A549 (cell line): ENCODE data around the gene ZSCAN26. TPM values are rescaled to one million over a fixed set of nuclear protein-coding genes. Genes with fewer than 3 reads are reported as not detected.

Experiments
- ATAC-seq, 2 experiments: fragments of 200-7000 bp in 1 of 2; fragments of >200 bp in 1 of 2; cut with Nextera tagmentation in 1 of 2; cut with Tn5 transposase in 1 of 2; 3 replicates each; pipeline versions ENCODE4 v1.8.0 to v1.9.1; 2018 to 2020; ENCODE audit warnings: mild to moderate bottlenecking in 1 of 2, moderate library complexity in 1 of 2
- CTCF ChIA-PET: fragments of 300-600 bp; sonication (Branson Sonifier 250); formaldehyde crosslinking; extraction: SDS; loops from one replicate; lab custom pipeline; 2021; ENCODE audit warnings: antibody characterized with exemption, inconsistent platforms; lab: Yijun Ruan, JAX
- POLR2A ChIA-PET: fragments of 350-600 bp; formaldehyde crosslinking; extraction: SDS; loops from one replicate; lab custom pipeline; 2021; ENCODE audit warnings: antibody characterized with exemption, inconsistent platforms; lab: Yijun Ruan, JAX
- DNase-seq, 2 experiments: peaks; one replicate each; pipeline versions ENCODE4 v3.0.0 to v3.0.0-alpha.2; 2011 to 2016; ENCODE audit warnings: low read depth in 1 of 2, low spot score in 1 of 2
- FAIRE-seq: peaks from 2 replicates; lab custom pipeline; 2011; peaks lifted over from hg19 to GRCh38; lab: Jason Lieb, UNC
- H3K27ac ChIP-seq, 2 experiments: fragments of >200 bp; sonication (Bioruptor Twin); formaldehyde crosslinking; 3 replicates each; pipeline ENCODE4 v1.5.1; 2016 to 2017
- H3K4me1 ChIP-seq: fragments of >200 bp; sonication (Bioruptor Twin); formaldehyde crosslinking; 3 replicates; pipeline ENCODE4 v1.6.1; 2016
- H3K4me2 ChIP-seq: fragments of >200 bp; sonication (Bioruptor Twin); formaldehyde crosslinking; 3 replicates; pipeline ENCODE4 v1.6.1; 2016
- H3K4me3 ChIP-seq: fragments of >200 bp; sonication (Bioruptor Twin); formaldehyde crosslinking; 3 replicates; pipeline ENCODE4 v1.5.1; 2016
- H3K9me3 ChIP-seq: fragments of >200 bp; sonication (Bioruptor Twin); formaldehyde crosslinking; 3 replicates; pipeline ENCODE4 v1.6.1; 2016
- BHLHE40 ChIP-seq: IDR thresholded peaks from 2 replicates; pipeline ENCODE4 v1.6.1; 2012; ENCODE audit warnings: low read depth, low read length, inconsistent platforms
- CBX2 ChIP-seq: fragments of 200-600 bp; sonication (generic); IDR thresholded peaks from 2 replicates; pipeline ENCODE4 v1.6.1; 2016; ENCODE audit warnings: low read depth, mild to moderate bottlenecking, borderline replicate concordance
- CEBPB ChIP-seq, 2 experiments: fragments of >200 bp in 1 of 2; sonication (Bioruptor Twin) in 1 of 2; formaldehyde crosslinking in 1 of 2; IDR thresholded peaks; 2 replicates each; pipeline ENCODE4 v1.6.1; 2012 to 2016
- CHD2 ChIP-seq: fragments of 150-350 bp; IDR thresholded peaks from 2 replicates; pipeline ENCODE4 v1.6.1; 2014; ENCODE audit warnings: low read length; ENCODE audit not compliant: partially characterized antibody
- CHD4 ChIP-seq: fragments of 200-600 bp; sonication (generic); IDR thresholded peaks from 2 replicates; pipeline ENCODE4 v1.6.1; 2016; ENCODE audit warnings: antibody characterized with exemption, mild to moderate bottlenecking, borderline replicate concordance
- EHF ChIP-seq: fragments of 250-450 bp; sonication (Bioruptor Pico); IDR thresholded peaks from 2 replicates; pipeline ENCODE4 v1.5.0; 2020; ENCODE audit warnings: mild to moderate bottlenecking
- EP300 ChIP-seq, 2 experiments: fragments of >200 bp; sonication (Bioruptor Twin); formaldehyde crosslinking; IDR thresholded peaks; 2 replicates in 1 of 2; 3 replicates in 1 of 2; pipeline ENCODE4 v1.6.1; 2016 to 2017
- GATA3 ChIP-seq: IDR thresholded peaks from 2 replicates; pipeline ENCODE4 v1.6.1; 2012; ENCODE audit warnings: borderline replicate concordance
- HEYL ChIP-seq: fragments of 250-450 bp; sonication (Bioruptor Pico); IDR thresholded peaks from 2 replicates; pipeline ENCODE4 v1.8.0; 2021; ENCODE audit warnings: mild to moderate bottlenecking, moderate library complexity
- HOXA7 ChIP-seq: fragments of 250-450 bp; sonication (Bioruptor Pico); IDR thresholded peaks from 2 replicates; pipeline ENCODE4 v1.5.0; 2020; ENCODE audit warnings: mild to moderate bottlenecking, moderate library complexity
- HOXB13 ChIP-seq: fragments of 250-450 bp; sonication (Bioruptor Pico); IDR thresholded peaks from 2 replicates; pipeline ENCODE4 v1.5.0; 2020; ENCODE audit warnings: low read depth, mild to moderate bottlenecking, moderate library complexity
- HOXB5 ChIP-seq: fragments of 250-450 bp; sonication (Bioruptor Pico); IDR thresholded peaks from 2 replicates; pipeline ENCODE4 v1.5.0; 2020; ENCODE audit warnings: mild to moderate bottlenecking, moderate library complexity
- JUN ChIP-seq, 2 experiments: fragments of >200 bp; sonication (Bioruptor Twin); formaldehyde crosslinking; IDR thresholded peaks; 2 replicates in 1 of 2; 3 replicates in 1 of 2; pipeline ENCODE4 v1.6.1; 2016 to 2017
- JUNB ChIP-seq: fragments of >200 bp; sonication (Bioruptor Twin); formaldehyde crosslinking; IDR thresholded peaks from 2 replicates; pipeline ENCODE4 v1.6.1; 2016
- KDM1A ChIP-seq: fragments of 200-600 bp; sonication (generic); IDR thresholded peaks from 2 replicates; pipeline ENCODE4 v1.6.1; 2016; ENCODE audit warnings: low read depth, mild to moderate bottlenecking
- NR3C1 ChIP-seq: fragments of >200 bp; sonication (Bioruptor Twin); formaldehyde crosslinking; IDR thresholded peaks from 3 replicates; pipeline ENCODE4 v1.6.1; 2017
- POLR2A ChIP-seq: IDR thresholded peaks from 2 replicates; pipeline ENCODE4 v1.6.1; 2012; ENCODE audit warnings: mild to moderate bottlenecking, low read length
- RAD21 ChIP-seq, 2 experiments: fragments of >200 bp in 1 of 2; sonication (Bioruptor Twin) in 1 of 2; formaldehyde crosslinking in 1 of 2; IDR thresholded peaks in 1 of 2; conservative IDR thresholded peaks in 1 of 2; 2 replicates in 1 of 2; 3 replicates in 1 of 2; pipeline ENCODE4 v1.6.1; 2012 to 2018; ENCODE audit warnings: inconsistent platforms in 1 of 2
- RCOR1 ChIP-seq: fragments of 150-350 bp; IDR thresholded peaks from 2 replicates; pipeline ENCODE4 v1.6.1; 2014; ENCODE audit warnings: antibody characterized with exemption, low read length, low read depth
- RNF2 ChIP-seq: fragments of 200-600 bp; sonication (generic); IDR thresholded peaks from 2 replicates; pipeline ENCODE4 v1.6.1; 2016; ENCODE audit warnings: low read depth, mild to moderate bottlenecking, antibody characterized with exemption, moderate library complexity, borderline replicate concordance
- SMC3 ChIP-seq: fragments of >200 bp; sonication (Bioruptor Twin); formaldehyde crosslinking; IDR thresholded peaks from 3 replicates; pipeline ENCODE4 v1.6.1; 2018; ENCODE audit warnings: inconsistent platforms
- SREBF2 ChIP-seq: fragments of 450-650 bp; IDR thresholded peaks from 2 replicates; pipeline ENCODE4 v1.6.1; 2014; ENCODE audit warnings: mild to moderate bottlenecking, moderate library complexity
- TFCP2L1 ChIP-seq: fragments of 250-450 bp; sonication (Bioruptor Pico); IDR thresholded peaks from 2 replicates; pipeline ENCODE4 v1.5.0; 2021; ENCODE audit warnings: mild to moderate bottlenecking
- TP53 ChIP-seq: fragments of 250-450 bp; sonication (Bioruptor Pico); IDR thresholded peaks from 2 replicates; pipeline ENCODE4 v1.5.0; 2021; ENCODE audit warnings: mild to moderate bottlenecking, moderate library complexity
- ZFP36 ChIP-seq: fragments of 450-650 bp; IDR thresholded peaks from 2 replicates; pipeline ENCODE4 v1.6.1; 2014; ENCODE audit warnings: borderline replicate concordance; ENCODE audit not compliant: partially characterized antibody
- ZNF302 ChIP-seq: fragments of 250-450 bp; sonication (Bioruptor Pico); IDR thresholded peaks from 2 replicates; pipeline ENCODE4 v1.9.0; 2021; ENCODE audit warnings: inconsistent platforms, mild to moderate bottlenecking, moderate library complexity
- WGBS: methylation state at CpG from one replicate; pipeline ENCODE4 v1.1.6; 2017; ENCODE audit errors: missing lambda C conversion rate; 5-methylcytosine and 5-hydroxymethylcytosine counted together
- polyA plus RNA-seq, 4 experiments: library from polyadenylated mRNA; depleted of rRNA in 3 of 4; stranded (reverse); fragments of >200 nt; fragmentation: RNase III in 1 of 4; extraction: RNeasy Plus Mini Kit Qiagen cat#74134 plus additional on column Dnase treatment in 1 of 4; gene quantifications; 2 replicates in 3 of 4; 3 replicates in 1 of 4; pipeline ENCODE4 v1.2.3, GENCODE V29; 2011 to 2017
- TF ChIP-seq, protein P1 (sequence below): IDR thresholded peaks from 2 replicates; pipeline ENCODE4 v1.6.1; 2012
- TF ChIP-seq, protein P2 (sequence below): fragments of 200-600 bp; sonication (generic); IDR thresholded peaks from 2 replicates; pipeline ENCODE4 v1.6.1; 2016; ENCODE audit warnings: antibody characterized with exemption, mild to moderate bottlenecking, moderate library complexity
- TF ChIP-seq, protein P3 (sequence below): IDR thresholded peaks from 2 replicates; pipeline ENCODE4 v1.6.1; 2012; ENCODE audit warnings: low read depth, borderline replicate concordance
- TF ChIP-seq, protein P4 (sequence below): fragments of >200 bp; sonication (Bioruptor Twin); formaldehyde crosslinking; IDR thresholded peaks from 3 replicates; pipeline ENCODE4 v1.6.1; 2016
- TF ChIP-seq, protein P5 (sequence below): IDR thresholded peaks from 2 replicates; pipeline ENCODE4 v1.6.1; 2012

Gene ZSCAN26
- polyA plus RNA-seq, 2 of the 4 experiments (the other 2 are of a cell fraction): 6.2 to 10.1 TPM

DNA sequence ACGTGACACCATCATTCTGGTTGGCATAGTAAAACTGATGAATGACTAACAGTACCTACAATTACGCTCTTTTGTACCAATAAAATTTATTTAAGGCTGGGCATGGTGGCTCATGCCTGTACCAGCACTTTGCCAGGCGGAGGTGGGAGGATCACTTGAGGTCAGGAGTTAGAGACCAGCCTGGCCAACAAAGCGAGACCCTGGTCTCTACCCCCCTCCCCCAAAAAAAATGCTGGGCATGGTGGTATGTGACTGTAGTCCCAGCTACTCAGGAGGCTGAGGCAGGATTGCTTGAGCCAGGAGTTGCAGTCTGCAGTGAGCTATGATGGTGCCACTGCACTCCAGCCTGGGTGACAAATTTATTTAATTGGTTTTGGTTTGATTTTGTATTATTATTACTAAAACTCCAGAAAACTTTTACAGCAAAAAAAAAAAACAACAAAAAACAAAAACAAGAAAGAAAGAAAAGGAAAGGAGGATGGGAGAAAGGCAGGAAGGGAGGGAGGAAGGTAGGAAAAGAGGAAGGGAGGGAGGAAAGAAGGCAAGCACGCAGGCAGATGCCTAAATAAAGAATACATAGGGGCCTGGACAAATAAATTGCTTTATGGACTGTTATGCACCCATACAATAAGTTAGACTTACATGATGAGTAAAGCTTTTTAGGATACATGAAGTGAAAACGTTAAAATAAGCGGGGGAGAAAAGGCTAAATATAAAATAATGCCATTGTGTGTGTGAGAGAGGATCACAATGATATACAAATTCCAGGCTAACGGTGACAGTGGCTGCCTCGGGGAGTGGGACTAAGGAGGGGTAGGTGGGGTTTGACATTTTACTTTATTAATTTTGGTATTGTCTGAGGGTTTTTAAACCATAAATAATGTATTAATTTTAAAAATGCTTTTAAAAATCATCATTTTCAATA, 42.5 kb upstream of the ZSCAN26 start:
- POLR2A ChIA-PET: interaction anchor here (0.7 to 1.3 kb wide), 2 partner anchors 43 to 106 kb away, joined by 3 to 7 read pairs; partner anchors contain the start of gene ZSCAN26

DNA sequence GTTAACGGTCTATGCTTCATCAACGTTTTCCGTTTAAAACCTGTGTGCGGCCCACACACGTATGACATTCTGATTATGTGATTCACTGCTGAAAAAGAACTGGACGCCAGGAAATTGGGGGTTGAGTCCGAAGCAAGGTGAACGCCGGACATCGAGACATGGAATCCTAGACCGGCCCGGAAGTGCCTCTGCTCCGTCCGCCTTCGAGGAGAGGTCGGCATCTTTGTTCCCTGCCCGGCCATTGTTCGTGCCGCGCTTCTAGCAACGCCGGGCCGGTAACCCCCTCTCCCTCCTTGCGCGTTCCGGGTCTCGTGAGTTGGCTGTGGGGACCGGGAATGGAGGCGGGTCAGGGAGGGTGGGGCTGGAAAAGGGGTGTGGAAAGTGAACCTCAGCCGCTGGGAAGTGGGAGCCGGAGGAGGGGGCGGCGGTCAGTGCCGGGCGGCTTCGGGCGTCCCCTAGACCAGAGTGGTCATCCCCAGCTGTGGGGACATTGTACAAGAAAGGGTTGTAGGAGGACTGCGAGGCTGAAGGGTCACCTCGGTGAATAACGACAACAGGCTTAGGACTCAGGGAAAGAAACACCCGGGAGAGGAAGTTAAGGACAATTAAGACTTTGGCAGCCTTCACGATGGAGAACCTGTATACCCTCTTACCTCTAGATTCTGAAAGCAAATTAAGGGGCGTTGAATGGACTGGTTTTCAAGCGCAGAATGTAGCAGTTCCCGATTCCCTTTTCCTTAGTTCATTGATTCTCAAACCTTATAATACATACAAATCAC, 41.7 kb upstream of the ZSCAN26 start, which contains the start of gene ZSCAN9:
TSS of gene ZSCAN9 (plus strand) at position 220 of the 779 bp plus-strand sequence. CDS start 1,810 bp downstream, outside the sequence.
- H3K4me1 ChIP-seq: peaks cover 11% of the 10 kb centered on the region; the same call in 2 of the 3 replicates
- ChIA-PET CTCF (interaction anchor here (0.9 kb wide), 1 partner anchor 38 kb away, joined by 3 read pairs; no protein-coding TSS in a partner anchor), POLR2A (interaction anchor here (0.6 to 1.3 kb wide), 2 partner anchors 27 to 42 kb away, joined by 3 read pairs; partner anchors contain the start of gene ZSCAN26)
- peak; percentile 48 to 90 for DNase-seq
- H3K4me2 ChIP-seq: peak within 1 kb of the TSS; percentile 89
- peak within 1 kb of the TSS; percentile 60 for H3K4me3 ChIP-seq
- no peaks in the 10 kb centered on the region for H3K9me3 ChIP-seq
- ATAC-seq: peak; percentile 98 to 99
- FAIRE-seq: no peak
- H3K27ac ChIP-seq: peak within 1 kb of the TSS; percentile 78 to 95
- under 1% methylated on average over 42 of the region's 45 CpGs for WGBS
- TF ChIP-seq HOXB5 (CRISPR knock-in tag): no peak
- no peak for TF ChIP-seq EHF
- no peak for TF ChIP-seq JUNB
- TF ChIP-seq CBX2: no peak
- no peak for TF ChIP-seq TP53 (CRISPR knock-in tag)
- TF ChIP-seq ZNF302: no peak
- TF ChIP-seq JUN (IDR thresholded peaks at IDR 0.05): peak; percentile 27 to 87; a peak in 4 of 5 replicates
- no peak for TF ChIP-seq RCOR1
- no peak for TF ChIP-seq TFCP2L1 (CRISPR knock-in tag)
- no peak for TF ChIP-seq ZFP36
- TF ChIP-seq, protein P1, sequence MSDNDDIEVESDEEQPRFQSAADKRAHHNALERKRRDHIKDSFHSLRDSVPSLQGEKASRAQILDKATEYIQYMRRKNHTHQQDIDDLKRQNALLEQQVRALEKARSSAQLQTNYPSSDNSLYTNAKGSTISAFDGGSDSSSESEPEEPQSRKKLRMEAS: peak; percentile 63
- TF ChIP-seq, protein P2, sequence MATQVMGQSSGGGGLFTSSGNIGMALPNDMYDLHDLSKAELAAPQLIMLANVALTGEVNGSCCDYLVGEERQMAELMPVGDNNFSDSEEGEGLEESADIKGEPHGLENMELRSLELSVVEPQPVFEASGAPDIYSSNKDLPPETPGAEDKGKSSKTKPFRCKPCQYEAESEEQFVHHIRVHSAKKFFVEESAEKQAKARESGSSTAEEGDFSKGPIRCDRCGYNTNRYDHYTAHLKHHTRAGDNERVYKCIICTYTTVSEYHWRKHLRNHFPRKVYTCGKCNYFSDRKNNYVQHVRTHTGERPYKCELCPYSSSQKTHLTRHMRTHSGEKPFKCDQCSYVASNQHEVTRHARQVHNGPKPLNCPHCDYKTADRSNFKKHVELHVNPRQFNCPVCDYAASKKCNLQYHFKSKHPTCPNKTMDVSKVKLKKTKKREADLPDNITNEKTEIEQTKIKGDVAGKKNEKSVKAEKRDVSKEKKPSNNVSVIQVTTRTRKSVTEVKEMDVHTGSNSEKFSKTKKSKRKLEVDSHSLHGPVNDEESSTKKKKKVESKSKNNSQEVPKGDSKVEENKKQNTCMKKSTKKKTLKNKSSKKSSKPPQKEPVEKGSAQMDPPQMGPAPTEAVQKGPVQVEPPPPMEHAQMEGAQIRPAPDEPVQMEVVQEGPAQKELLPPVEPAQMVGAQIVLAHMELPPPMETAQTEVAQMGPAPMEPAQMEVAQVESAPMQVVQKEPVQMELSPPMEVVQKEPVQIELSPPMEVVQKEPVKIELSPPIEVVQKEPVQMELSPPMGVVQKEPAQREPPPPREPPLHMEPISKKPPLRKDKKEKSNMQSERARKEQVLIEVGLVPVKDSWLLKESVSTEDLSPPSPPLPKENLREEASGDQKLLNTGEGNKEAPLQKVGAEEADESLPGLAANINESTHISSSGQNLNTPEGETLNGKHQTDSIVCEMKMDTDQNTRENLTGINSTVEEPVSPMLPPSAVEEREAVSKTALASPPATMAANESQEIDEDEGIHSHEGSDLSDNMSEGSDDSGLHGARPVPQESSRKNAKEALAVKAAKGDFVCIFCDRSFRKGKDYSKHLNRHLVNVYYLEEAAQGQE: no peak
- no peak for TF ChIP-seq HOXA7
- TF ChIP-seq SREBF2: no peak
- peak; percentile 58 for TF ChIP-seq POLR2A
- TF ChIP-seq NR3C1: no peak
- TF ChIP-seq GATA3: no peak; the same call in 1 of the 2 replicates
- TF ChIP-seq, protein P3, sequence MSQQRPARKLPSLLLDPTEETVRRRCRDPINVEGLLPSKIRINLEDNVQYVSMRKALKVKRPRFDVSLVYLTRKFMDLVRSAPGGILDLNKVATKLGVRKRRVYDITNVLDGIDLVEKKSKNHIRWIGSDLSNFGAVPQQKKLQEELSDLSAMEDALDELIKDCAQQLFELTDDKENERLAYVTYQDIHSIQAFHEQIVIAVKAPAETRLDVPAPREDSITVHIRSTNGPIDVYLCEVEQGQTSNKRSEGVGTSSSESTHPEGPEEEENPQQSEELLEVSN: 0 out of 2 replicates have a peak, but pooled peaks have one; percentile 46
- TF ChIP-seq KDM1A: no peak
- TF ChIP-seq HEYL (CRISPR knock-in tag): no peak

More for the DNA sequence above, 42.5 kb upstream of the ZSCAN26 start:
- H3K4me3 ChIP-seq: peak overlapping the region; percentile 60
- peak overlapping the region; percentile 89 for H3K4me2 ChIP-seq
- peaks cover 11% of the 10 kb centered on the region; the same call in 2 of the 3 replicates for H3K4me1 ChIP-seq
- 57% methylated on average over 9 of the region's 9 CpGs for WGBS
- peak in 1 of 2 experiments; percentile 18; a peak in 1 of 6 replicates for ATAC-seq
- H3K27ac ChIP-seq: peak overlapping the region; percentile 78 to 95
- DNase-seq: no peak
- TF ChIP-seq HOXB13 (CRISPR knock-in tag) (no peak), CHD4 (no peak), SMC3 (no peak), EHF (no peak), CEBPB (IDR thresholded peaks at IDR 0.05) (no peak), RCOR1 (no peak), CHD2 (no peak), BHLHE40 (no peak), RNF2 (no peak), EP300 (IDR thresholded peaks at IDR 0.05) (no peak), RAD21 (conservative IDR thresholded peaks at IDR 0.05 in 1 of 2, IDR thresholded peaks at IDR 0.05 in 1 of 2) (no peak), HOXB5 (CRISPR knock-in tag) (no peak)
- TF ChIP-seq, protein P4, sequence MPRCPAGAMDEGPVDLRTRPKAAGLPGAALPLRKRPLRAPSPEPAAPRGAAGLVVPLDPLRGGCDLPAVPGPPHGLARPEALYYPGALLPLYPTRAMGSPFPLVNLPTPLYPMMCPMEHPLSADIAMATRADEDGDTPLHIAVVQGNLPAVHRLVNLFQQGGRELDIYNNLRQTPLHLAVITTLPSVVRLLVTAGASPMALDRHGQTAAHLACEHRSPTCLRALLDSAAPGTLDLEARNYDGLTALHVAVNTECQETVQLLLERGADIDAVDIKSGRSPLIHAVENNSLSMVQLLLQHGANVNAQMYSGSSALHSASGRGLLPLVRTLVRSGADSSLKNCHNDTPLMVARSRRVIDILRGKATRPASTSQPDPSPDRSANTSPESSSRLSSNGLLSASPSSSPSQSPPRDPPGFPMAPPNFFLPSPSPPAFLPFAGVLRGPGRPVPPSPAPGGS: no peak
- TF ChIP-seq, protein P1: no peak
- TF ChIP-seq, protein P5, sequence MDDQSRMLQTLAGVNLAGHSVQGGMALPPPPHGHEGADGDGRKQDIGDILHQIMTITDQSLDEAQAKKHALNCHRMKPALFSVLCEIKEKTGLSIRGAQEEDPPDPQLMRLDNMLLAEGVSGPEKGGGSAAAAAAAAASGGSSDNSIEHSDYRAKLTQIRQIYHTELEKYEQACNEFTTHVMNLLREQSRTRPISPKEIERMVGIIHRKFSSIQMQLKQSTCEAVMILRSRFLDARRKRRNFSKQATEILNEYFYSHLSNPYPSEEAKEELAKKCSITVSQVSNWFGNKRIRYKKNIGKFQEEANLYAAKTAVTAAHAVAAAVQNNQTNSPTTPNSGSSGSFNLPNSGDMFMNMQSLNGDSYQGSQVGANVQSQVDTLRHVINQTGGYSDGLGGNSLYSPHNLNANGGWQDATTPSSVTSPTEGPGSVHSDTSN: no peak
- TF ChIP-seq, all 56 proteins: peak for 0
- FAIRE-seq: no peak
- CTCF ChIA-PET: no interaction called here
- H3K9me3 ChIP-seq: no peaks in the 10 kb centered on the region
